H1 (cell line): ENCODE measurements around the gene SCOC. TPM values are rescaled to one million over a fixed set of nuclear protein-coding genes. Genes with fewer than 3 reads are reported as not detected.

Experiments used
- CTCF ChIA-PET: fragments of 300-600 bp; sonication (Branson Sonifier 250); formaldehyde crosslinking; loops from one replicate; lab custom pipeline; 2021; ENCODE audit not compliant: partially characterized antibody; lab: Charles Lee
- POLR2A ChIA-PET: fragments of 300-600 bp; sonication (Branson Sonifier 250); formaldehyde crosslinking; loops from one replicate; lab custom pipeline; 2021; ENCODE audit warnings: inconsistent platforms; ENCODE audit not compliant: partially characterized antibody; lab: Charles Lee
- DNase-seq, 2 experiments: peaks; one replicate each; pipeline versions ENCODE4 v3.0.0 to v3.0.0-alpha.2; 2010 to 2022; ENCODE audit warnings: low spot score in 2 of 2, low read depth in 1 of 2, mixed read lengths in 1 of 2
- FAIRE-seq: peaks from 2 replicates; lab custom pipeline; 2011; peaks lifted over from hg19 to GRCh38; lab: Jason Lieb, UNC
- H2AFZ ChIP-seq: 2 replicates; pipeline ENCODE4 v1.8.1; 2012; ENCODE audit warnings: low read length, inconsistent platforms
- H2AK5ac ChIP-seq: 2 replicates; pipeline ENCODE4 v1.6.1; 2013; ENCODE audit warnings: low read depth, low read length
- H2BK120ac ChIP-seq: replicated peaks from 2 replicates; pipeline ENCODE3; 2013; ENCODE audit warnings: low read depth, low read length, inconsistent platforms
- H2BK12ac ChIP-seq: 2 replicates; pipeline ENCODE4 v1.6.1; 2013; ENCODE audit warnings: low read depth, low read length
- H2BK15ac ChIP-seq: 2 replicates; pipeline ENCODE4 v1.6.1; 2013; ENCODE audit warnings: low read length
- H2BK20ac ChIP-seq: 2 replicates; pipeline ENCODE4 v1.6.1; 2013; ENCODE audit warnings: low read length
- H2BK5ac ChIP-seq: 2 replicates; pipeline ENCODE4 v1.6.1; 2013; ENCODE audit warnings: low read depth, low read length
- H3K14ac ChIP-seq: 2 replicates; pipeline ENCODE4 v1.6.1; 2013; ENCODE audit warnings: inconsistent platforms; ENCODE audit not compliant: insufficient read length
- H3K18ac ChIP-seq: 2 replicates; pipeline ENCODE4 v1.6.1; 2013; ENCODE audit warnings: low read length; ENCODE audit errors: extremely low read depth
- H3K23ac ChIP-seq: 2 replicates; pipeline ENCODE4 v1.6.1; 2013; ENCODE audit warnings: inconsistent platforms; ENCODE audit not compliant: insufficient read length
- H3K23me2 ChIP-seq: 2 replicates; pipeline ENCODE4 v1.6.1; 2013; ENCODE audit warnings: low read depth, low read length
- H3K27ac ChIP-seq: 2 replicates; pipeline ENCODE4 v1.6.1; 2011; ENCODE audit warnings: low read depth, low read length, inconsistent platforms
- H3K27me3 ChIP-seq, 4 experiments: replicated peaks in 1 of 4; 1 replicate in 1 of 4; 2 replicates in 3 of 4; pipeline versions ENCODE4 v1.6.1 to v1.8.1; 2011 to 2013; ENCODE audit warnings: low read length in 3 of 4, mild to moderate bottlenecking in 3 of 4, inconsistent platforms in 2 of 4, mixed read lengths in 2 of 4, moderate library complexity in 1 of 4; ENCODE audit not compliant: control insufficient read depth in 3 of 4, insufficient read depth in 3 of 4; ENCODE audit errors: extremely low read depth in 1 of 4
- H3K36me3 ChIP-seq, 4 experiments: 2 replicates each; pipeline versions ENCODE4 v1.6.1 to v1.8.1; 2011 to 2013; ENCODE audit warnings: mild to moderate bottlenecking in 4 of 4, low read length in 3 of 4, moderate library complexity in 2 of 4, control low read depth in 1 of 4, inconsistent platforms in 1 of 4; ENCODE audit not compliant: insufficient read depth in 4 of 4, control insufficient read depth in 2 of 4
- H3K4ac ChIP-seq: replicated peaks from 2 replicates; pipeline ENCODE3; 2013; ENCODE audit warnings: low read length, low read depth, mixed read lengths, inconsistent platforms; ENCODE audit not compliant: insufficient read length
- H3K4me1 ChIP-seq, 4 experiments: replicated peaks in 1 of 4; 1 replicate in 1 of 4; 2 replicates in 3 of 4; pipeline versions ENCODE4 v1.6.1 to v1.8.1; 2011 to 2013; ENCODE audit warnings: low read length in 3 of 4, inconsistent platforms in 2 of 4, mixed read lengths in 1 of 4; ENCODE audit not compliant: insufficient read depth in 4 of 4, control insufficient read depth in 3 of 4
- H3K4me2 ChIP-seq, 2 experiments: 2 replicates each; pipeline versions ENCODE4 v1.6.1 to v1.8.1; 2011 to 2013; ENCODE audit warnings: low read depth in 2 of 2, low read length in 2 of 2, control low read depth in 1 of 2, inconsistent platforms in 1 of 2, mild to moderate bottlenecking in 1 of 2; ENCODE audit not compliant: insufficient read depth in 1 of 2
- H3K4me3 ChIP-seq, 4 experiments: fragments of 200-600, 300-600 bp in 1 of 4; sonication (generic), shearing (Covaris generic), sonication (Bioruptor Twin) in 1 of 4; 2 replicates each; pipeline versions ENCODE4 v1.5.1 to v1.8.1; 2011 to 2016; ENCODE audit warnings: low read length in 4 of 4, low read depth in 3 of 4, control low read depth in 2 of 4, inconsistent platforms in 2 of 4, mild to moderate bottlenecking in 2 of 4, mixed read lengths in 1 of 4, moderate library complexity in 1 of 4; ENCODE audit not compliant: insufficient read depth in 2 of 4; ENCODE audit errors: extremely low read depth in 1 of 4
- H3K56ac ChIP-seq: replicated peaks from 2 replicates; pipeline ENCODE3; 2013; ENCODE audit warnings: low read depth, mild to moderate bottlenecking, mixed read lengths, low read length, inconsistent platforms; ENCODE audit not compliant: insufficient read length
- H3K79me1 ChIP-seq: 2 replicates; pipeline ENCODE4 v1.6.1; 2013; ENCODE audit warnings: low read depth, low read length, control low read depth
- H3K79me2 ChIP-seq, 2 experiments: 2 replicates each; pipeline versions ENCODE4 v1.6.1 to v1.8.1; 2012 to 2013; ENCODE audit warnings: low read length in 2 of 2, mild to moderate bottlenecking in 2 of 2, inconsistent platforms in 1 of 2; ENCODE audit not compliant: insufficient read depth in 2 of 2, control insufficient read depth in 1 of 2
- H3K9ac ChIP-seq, 4 experiments: replicated peaks in 1 of 4; 1 replicate in 1 of 4; 2 replicates in 3 of 4; pipeline versions ENCODE4 v1.6.1 to v1.8.1; 2011 to 2013; ENCODE audit warnings: low read depth in 3 of 4, low read length in 3 of 4, control low read depth in 2 of 4, mild to moderate bottlenecking in 2 of 4, moderate library complexity in 2 of 4, inconsistent platforms in 1 of 4; ENCODE audit errors: extremely low read depth in 1 of 4
- H3K9me3 ChIP-seq, 2 experiments: 2 replicates each; pipeline versions ENCODE4 v1.6.1 to v1.8.1; 2012 to 2013; ENCODE audit warnings: mild to moderate bottlenecking in 2 of 2, moderate library complexity in 2 of 2, control low read depth in 1 of 2, inconsistent platforms in 1 of 2, low read depth in 1 of 2, low read length in 1 of 2, mixed read lengths in 1 of 2; ENCODE audit not compliant: insufficient read depth in 2 of 2
- H4K20me1 ChIP-seq, 2 experiments: replicated peaks in 1 of 2; 2 replicates each; pipeline versions ENCODE3 to v1.8.1; 2011 to 2013; ENCODE audit warnings: inconsistent platforms in 2 of 2, low read length in 2 of 2, mild to moderate bottlenecking in 1 of 2; ENCODE audit not compliant: insufficient read depth in 2 of 2, control insufficient read depth in 1 of 2
- H4K5ac ChIP-seq: 2 replicates; pipeline ENCODE4 v1.6.1; 2013; ENCODE audit warnings: low read length, low read depth, mixed read lengths, inconsistent platforms; ENCODE audit not compliant: insufficient read length
- H4K8ac ChIP-seq: 2 replicates; pipeline ENCODE4 v1.8.0; 2013; ENCODE audit warnings: mild to moderate bottlenecking, moderate library complexity, low read length, inconsistent platforms; ENCODE audit not compliant: insufficient read depth; ENCODE audit errors: extremely low read depth
- H4K91ac ChIP-seq: replicated peaks from 2 replicates; pipeline ENCODE3; 2013; ENCODE audit warnings: low read length, mixed read lengths, inconsistent platforms; ENCODE audit not compliant: insufficient read length
- CEBPB ChIP-seq: IDR thresholded peaks from 2 replicates; pipeline ENCODE4 v1.6.1; 2012; ENCODE audit warnings: low read depth, low read length
- POLR2A ChIP-seq, 2 experiments: IDR thresholded peaks; 1 replicate in 1 of 2; 2 replicates in 1 of 2; pipeline ENCODE4 v1.6.1; 2011; ENCODE audit warnings: low read depth in 2 of 2, low read length in 2 of 2, mild to moderate bottlenecking in 2 of 2; ENCODE audit errors: control extremely low read depth in 1 of 2
- WGBS, 2 experiments: shearing (Covaris generic) in 1 of 2; methylation state at CpG; one replicate each; pipeline versions ENCODE4 v1.1.6 to v1.1.7; 2013 to 2015; ENCODE audit warnings: low lambda C conversion rate in 2 of 2, mixed read lengths in 2 of 2, inconsistent platforms in 1 of 2, low coverage in 1 of 2, missing lambda C conversion rate in 1 of 2; ENCODE audit not compliant: insufficient replicate concordance in 2 of 2, insufficient coverage in 1 of 2, insufficient read length in 1 of 2; ENCODE audit errors: extremely low coverage in 1 of 2, missing lambda C conversion rate in 1 of 2; 5-methylcytosine and 5-hydroxymethylcytosine counted together
- polyA plus RNA-seq, 7 experiments: library from polyadenylated mRNA; depleted of rRNA in 3 of 7; stranded (reverse) in 5 of 7; unstranded in 2 of 7; fragments of >200 nt in 5 of 7; fragments of 200-250 nt in 2 of 7; gene quantifications; 1 replicate in 5 of 7; 2 replicates in 1 of 7; 4 replicates in 1 of 7; pipeline versions ENCODE4 v1.2.1 to v1.2.3, GENCODE V29; 2011 to 2013; ENCODE audit warnings: missing spikeins in 2 of 7, mixed read lengths in 2 of 7
- total RNA-seq: library from RNA; stranded (reverse); fragmentation: NEBNext Ultra II Directional; extraction: Animal tissue kit (Norgen Biotek cat#: 25700); gene quantifications from 2 replicates; pipeline ENCODE4 v1.2.1, GENCODE V29; 2021

SCOC gene
- total and polyA plus RNA-seq, 2 of the 8 experiments (the other 6 are each of a cell fraction or from before 2014, with no cell fraction given), result 12.1 to 33.4 TPM

- H2BK5ac ChIP-seq, result no peak overlapping the region
- CTCF ChIA-PET, result interaction anchor here (0.6 to 2.7 kb wide), 19 partner anchors 11 to 453 kb away, joined by 3 to 12 read pairs (median 4); partner anchors contain the start of genes ELMOD2 and SCOC
- 68% methylated on average over 7 of the region's 7 CpGs; no CpG with 5 or more reads in 1 of the 2 experiments for WGBS, 2 experiments
These were observed 54.5 kb downstream of the SCOC start for GRCh38 chr4:140427919-140428471.

More at GRCh38 chr4:140427919-140428471, 54.5 kb downstream of the SCOC start:
- H3K56ac ChIP-seq, result no peak overlapping the region
- no peak overlapping the region for H2BK120ac ChIP-seq
- H3K9me3 ChIP-seq, result no peaks in the 10 kb centered on the region
- no peaks in the 10 kb centered on the region for H3K79me1 ChIP-seq
- H3K4me3 ChIP-seq, result peak overlapping the region; percentile 50 to 75 (median 71); a peak in 7 of 8 replicates
- H3K9ac ChIP-seq, result no peak overlapping the region; a peak in 1 of 7 replicates
- H2BK12ac ChIP-seq, result no peak overlapping the region
- H3K23me2 ChIP-seq, result peaks cover 7% of the 10 kb centered on the region; the same call in 1 of the 2 replicates
- no peak overlapping the region for H4K5ac ChIP-seq
- DNase-seq (no peak), FAIRE-seq (no peak)
- H2BK15ac ChIP-seq, result no peak overlapping the region
- no peak overlapping the region for H2AK5ac ChIP-seq
- no peaks in the 10 kb centered on the region for H3K36me3 ChIP-seq
- peak overlapping the region; percentile 87; the same call in 1 of the 2 replicates for H4K8ac ChIP-seq
- H2AFZ ChIP-seq, result peak overlapping the region; percentile 30; the same call in 1 of the 2 replicates
- no peak overlapping the region for H2BK20ac ChIP-seq
- H3K27ac ChIP-seq, result no peak overlapping the region
- H4K20me1 ChIP-seq, result no peaks in the 10 kb centered on the region
- no peak overlapping the region for H4K91ac ChIP-seq
- no peak overlapping the region for H3K23ac ChIP-seq
- H3K14ac ChIP-seq, result no peak overlapping the region
- no peak overlapping the region for H3K4ac ChIP-seq
- H3K79me2 ChIP-seq, result no peaks in the 10 kb centered on the region
- H3K27me3 ChIP-seq, result peaks cover 0 to 2% (median 0%) of the 10 kb centered on the region in 4 experiments; a peak in 3 of 7 replicates
- no peaks in the 10 kb centered on the region; a peak in 2 of 7 replicates for H3K4me1 ChIP-seq
- peak overlapping the region; percentile 64 to 91 for H3K4me2 ChIP-seq
- peak; percentile 74; the same call in 1 of the 2 replicates for TF ChIP-seq CEBPB
- TF ChIP-seq POLR2A (IDR thresholded peaks at IDR 0.05; ENCODE audit: control extremely low read depth in 1 of 2, low read depth in 2 of 2, low read length in 2 of 2), result no peak
- POLR2A ChIA-PET, result interaction anchor here (0.6 to 1.5 kb wide), 6 partner anchors 13 to 1411 kb away, joined by 3 to 6 read pairs (median 3); partner anchors contain the start of genes MGAT4D and SCOC
- H3K18ac ChIP-seq, result no peak overlapping the region

Other genes starting within 250 kb of the SCOC start
- gene MAML3, start 219.5 kb upstream of the SCOC start, total RNA-seq, result 5.6 and 5.7 TPM in 2 replicates
- gene MAML3, start 219.5 kb upstream of the SCOC start, polyA plus RNA-seq (2011; rRNA removed), result 2.1 and 2.7 TPM in 2 replicates
- gene CLGN, start 54.0 kb downstream of the SCOC start, total RNA-seq, result 3.1 and 3.2 TPM in 2 replicates
- 0.63 and 1.7 TPM in 2 replicates for gene CLGN, start 54.0 kb downstream of the SCOC start, polyA plus RNA-seq (2011; rRNA removed)
- gene MGAT4D, start 124.6 kb downstream of the SCOC start, total RNA-seq, result not detected in 2 replicates
- not detected in 2 replicates for gene MGAT4D, start 124.6 kb downstream of the SCOC start, polyA plus RNA-seq (2011; rRNA removed)
- 26.2 and 27.9 TPM in 2 replicates for gene ELMOD2, start 150.5 kb downstream of the SCOC start, total RNA-seq
- 3.4 and 6.6 TPM in 2 replicates for gene ELMOD2, start 150.5 kb downstream of the SCOC start, polyA plus RNA-seq (2011; rRNA removed)
- 0.20 and 0.29 TPM in 2 replicates for gene UCP1, start 195.3 kb downstream of the SCOC start, total RNA-seq
- gene UCP1, start 195.3 kb downstream of the SCOC start, polyA plus RNA-seq (2011; rRNA removed), result 0.22 and 0.44 TPM in 2 replicates